Left lung (tissue), 10 donors: ENCODE results near the gene ANKS1B. TPM values are rescaled to one million over a fixed set of nuclear protein-coding genes. Genes with fewer than 3 reads are reported as not detected.

Source experiments
- ATAC-seq: fragments of 200-7000 bp; cut with Tn5 transposase; one replicate; pipeline ENCODE4 v1.9.1; 2020; ENCODE audit warnings: moderate library complexity
- DNase-seq, 4 donors: peaks; one replicate each; pipeline ENCODE4 v3.0.0-alpha.2; 2013 to 2020
- H3K27ac ChIP-seq, 2 donors: fragments of 200-600 bp; sonication (generic) in 1 of 2; one replicate each; pipeline versions ENCODE4 v1.5.0 to v1.8.0; 2020 to 2021
- H3K27me3 ChIP-seq, 2 donors: fragments of 200-600 bp; sonication (generic) in 1 of 2; one replicate each; pipeline versions ENCODE4 v1.5.0 to v1.8.0; 2020 to 2021
- H3K36me3 ChIP-seq, 2 donors: fragments of 200-600 bp; sonication (generic) in 1 of 2; one replicate each; pipeline versions ENCODE4 v1.5.0 to v1.8.0; 2020 to 2021
- H3K4me1 ChIP-seq, 2 donors: fragments of 200-600 bp; one replicate each; pipeline ENCODE4 v1.8.0; 2021
- H3K4me3 ChIP-seq, 2 donors: fragments of 200-600 bp; sonication (generic) in 1 of 2; one replicate each; pipeline versions ENCODE4 v1.5.0 to v1.8.0; 2020 to 2021; ENCODE audit warnings: mild to moderate bottlenecking in 1 of 2
- H3K9me3 ChIP-seq, 2 donors: fragments of 200-600 bp; sonication (generic) in 1 of 2; one replicate each; pipeline versions ENCODE4 v1.5.0 to v1.8.0; 2020 to 2021
- CTCF ChIP-seq, 2 donors: fragments of 200-600 bp; sonication (generic) in 1 of 2; IDR thresholded peaks; one replicate each; pipeline versions ENCODE4 v1.5.0 to v1.8.0; 2021; ENCODE audit warnings: antibody characterized with exemption in 2 of 2
- intact Hi-C, 2 donors: fragments of 100-400 bp; cut with DNase I; formaldehyde crosslinking; loops; one replicate each; pipeline versions ENCODE4 v1.11.2 to v1.14.2; 2022
- polyA plus RNA-seq, 6 donors: library from polyadenylated mRNA; unstranded; fragments of 120-200 nt; gene quantifications; one replicate each; pipeline ENCODE4 v1.2.1, GENCODE V29; 2013; ENCODE audit not compliant: insufficient read length in 6 of 6
- total RNA-seq, 2 donors: library from RNA; stranded (reverse); fragmentation: NEBNext Ultra II Directional; extraction: Animal tissue kit (Norgen Biotek cat#: 25700); gene quantifications; one replicate each; pipeline ENCODE4 v1.2.1, GENCODE V29; 2021
- donor health status: DM: no; HTN: yes; CAD: no.
- donor health status: DM: no; HTN: no; CAD: no.

The ANKS1B gene
- total and polyA plus RNA-seq, 8 donors: 4.9 to 31.8 (median 14.9) TPM

DNA sequence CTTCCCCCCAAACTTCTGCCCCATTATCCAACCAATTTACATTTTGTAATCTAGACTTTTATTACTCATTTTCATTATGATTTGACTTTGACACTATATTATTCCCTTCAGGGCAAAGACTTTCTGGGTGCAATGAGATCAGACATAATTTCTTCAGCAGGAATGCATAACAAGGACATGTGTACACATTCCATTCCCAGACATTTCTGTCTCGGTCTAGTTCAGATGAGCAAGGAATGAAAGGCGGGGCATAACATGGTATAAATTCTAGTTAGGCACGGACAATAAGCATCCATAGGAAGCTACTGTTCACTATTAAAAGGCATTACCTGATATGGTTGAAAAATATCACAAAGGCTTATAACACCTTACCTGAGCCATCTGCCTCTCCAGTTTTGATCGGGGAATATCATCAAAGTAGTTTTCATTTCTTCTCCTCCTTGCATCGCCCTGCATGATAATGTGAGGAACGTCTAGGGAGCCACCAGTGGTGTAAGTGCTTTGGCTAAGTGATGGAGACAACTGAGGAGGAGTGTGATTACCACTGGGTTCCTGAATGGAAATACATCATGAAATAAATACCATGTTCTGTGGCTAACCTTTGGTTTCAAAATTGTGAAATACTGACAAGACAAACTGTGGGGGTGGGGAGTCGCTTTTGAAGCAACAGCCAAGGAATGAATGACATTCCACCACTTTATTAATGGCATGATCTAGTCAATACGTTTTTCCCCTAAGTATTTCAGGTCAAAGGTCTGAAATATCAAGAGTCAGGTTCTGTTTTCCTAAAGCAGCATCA lies 1155.7 kb downstream of the ANKS1B start:
- intact Hi-C loops: no loop called here
- ATAC-seq: no peak
- H3K27ac ChIP-seq: no peak overlapping the region

GRCh38 chr12:98823012-98823411 lies 1161.7 kb downstream of the ANKS1B start:
- Histone ChIP-seq H3K27ac (no peak overlapping the region), H3K9me3 (no peaks in the 10 kb centered on the region), H3K4me3 (no peak overlapping the region), H3K36me3 (no peaks in the 10 kb centered on the region), H3K4me1 (no peaks in the 10 kb centered on the region), H3K27me3 (no peaks in the 10 kb centered on the region)
- no peak for ATAC-seq
- DNase-seq: no peak
- intact Hi-C loops: no loop called here
- TF ChIP-seq CTCF (IDR thresholded peaks at IDR 0.05): no peak

More for the DNA sequence above, 1155.7 kb downstream of the ANKS1B start:
- no peak for TF ChIP-seq CTCF (IDR thresholded peaks at IDR 0.05)
- Histone ChIP-seq H3K4me3 (no peak overlapping the region), H3K36me3 (no peaks in the 10 kb centered on the region), H3K9me3 (no peaks in the 10 kb centered on the region), H3K4me1 (no peaks in the 10 kb centered on the region), H3K27me3 (no peaks in the 10 kb centered on the region)
- no peak for DNase-seq

GRCh38 chr12:98821866-98822265 lies 1162.9 kb downstream of the ANKS1B start:
- Histone ChIP-seq H3K9me3 (no peaks in the 10 kb centered on the region), H3K4me3 (no peak overlapping the region), H3K36me3 (no peaks in the 10 kb centered on the region), H3K4me1 (no peaks in the 10 kb centered on the region), H3K27me3 (no peaks in the 10 kb centered on the region), H3K27ac (no peak overlapping the region)
- intact Hi-C loops: no loop called here
- TF ChIP-seq CTCF (IDR thresholded peaks at IDR 0.05): no peak
- no peak for ATAC-seq
- peak in 1 of 4 donors; percentile 36 for DNase-seq

- no peak overlapping the region for H3K4me3 ChIP-seq
- ATAC-seq: no peak
- no peak for TF ChIP-seq CTCF (IDR thresholded peaks at IDR 0.05)
- no peak for DNase-seq
- no peaks in the 10 kb centered on the region for H3K4me1 ChIP-seq
- peaks cover 0 to 3% of the 10 kb centered on the region in 2 donors for H3K27me3 ChIP-seq
- H3K36me3 ChIP-seq: no peaks in the 10 kb centered on the region
- no peaks in the 10 kb centered on the region for H3K9me3 ChIP-seq
- intact Hi-C loops: no loop called here
- H3K27ac ChIP-seq: no peak overlapping the region
These were observed 1163.5 kb downstream of the ANKS1B start for GRCh38 chr12:98821232-98821631.

GRCh38 chr12:98819821-98820404 lies 1164.8 kb downstream of the ANKS1B start:
- no peak overlapping the region for H3K4me3 ChIP-seq
- peak in 1 of 4 donors; percentile 9 for DNase-seq
- H3K27me3 ChIP-seq: peaks cover 0 to 5% of the 10 kb centered on the region in 2 donors
- TF ChIP-seq CTCF (IDR thresholded peaks at IDR 0.05): no peak
- H3K27ac ChIP-seq: no peak overlapping the region
- intact Hi-C loops: no loop called here
- no peak for ATAC-seq
- H3K9me3 ChIP-seq: no peaks in the 10 kb centered on the region
- H3K36me3 ChIP-seq: no peaks in the 10 kb centered on the region
- no peaks in the 10 kb centered on the region for H3K4me1 ChIP-seq
